ENCODE results near the gene PAXX.

DNA sequence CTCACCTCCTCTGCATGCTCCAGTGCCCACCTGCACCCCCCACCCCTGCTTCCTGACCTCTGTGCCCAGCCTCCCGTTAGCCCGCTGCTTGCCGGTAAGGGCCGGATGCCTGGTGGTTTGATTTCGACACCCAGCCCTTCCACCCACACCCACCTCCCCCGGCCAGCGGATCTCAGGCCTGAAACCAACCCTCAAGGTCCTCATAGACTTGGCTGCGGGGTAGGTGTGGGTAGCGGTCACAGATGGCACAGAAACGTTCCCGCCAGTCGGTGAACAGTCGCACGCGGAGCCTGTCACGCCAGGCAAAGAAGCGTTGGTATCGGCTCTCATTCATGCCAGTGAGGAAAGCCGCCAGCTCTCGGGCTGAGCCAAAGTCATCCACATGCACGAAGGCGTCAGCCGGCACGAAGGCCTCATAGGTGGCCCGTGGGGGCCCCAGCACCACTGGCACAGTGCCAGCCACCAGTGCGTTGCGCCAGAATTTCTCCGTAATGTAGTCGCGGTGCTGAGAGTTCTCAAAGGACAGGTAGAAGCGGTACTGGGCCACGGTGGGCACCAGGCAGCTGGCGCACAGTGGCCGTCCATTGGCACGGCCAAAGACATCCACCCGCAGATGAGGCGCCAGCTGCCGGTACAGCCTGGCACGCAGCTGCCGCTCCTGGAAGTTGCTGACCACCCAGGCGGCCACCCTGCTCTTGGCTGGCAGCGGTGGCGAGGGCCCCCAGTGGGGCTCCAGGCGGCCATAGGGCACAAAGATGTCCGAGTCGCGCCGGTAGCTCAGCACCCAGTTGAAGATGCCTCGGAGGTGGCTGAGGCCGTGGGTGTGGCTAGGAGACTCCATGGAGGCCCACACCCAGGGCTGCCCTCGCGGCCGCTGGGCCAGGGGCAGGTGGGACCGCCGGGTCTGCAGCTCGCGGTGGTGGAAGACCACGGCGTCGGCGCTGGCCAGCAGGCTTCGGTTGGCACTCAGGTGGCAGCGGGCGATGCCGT, 38.6 kb downstream of the PAXX start:
- TF ChIP-seq POLR2A (IDR thresholded peaks at IDR 0.05; ENCODE audit: low read length), result no peak
- no peak for TF ChIP-seq GATA1 (IDR thresholded peaks at IDR 0.05; ENCODE audit: low read depth, low read length)
